Kasumi-1 (cell line): Measurements from ENCODE around the gene PITPNC1.
"Not testable (repeated sequence)": the region's sequence is repeated elsewhere in the genome, so short reads cannot be mapped to it uniquely, and the experiment has no call there.

Experiments used
- DNase-seq, 2 experiments: peaks; one replicate each; lab custom pipeline; 2025; lab: John Stamatoyannopoulos, UW

Gene PITPNC1

GRCh38 chr17:67515490-67516083 is 138.5 kb downstream of the PITPNC1 start:
- DNase-seq, result no peak

DNA sequence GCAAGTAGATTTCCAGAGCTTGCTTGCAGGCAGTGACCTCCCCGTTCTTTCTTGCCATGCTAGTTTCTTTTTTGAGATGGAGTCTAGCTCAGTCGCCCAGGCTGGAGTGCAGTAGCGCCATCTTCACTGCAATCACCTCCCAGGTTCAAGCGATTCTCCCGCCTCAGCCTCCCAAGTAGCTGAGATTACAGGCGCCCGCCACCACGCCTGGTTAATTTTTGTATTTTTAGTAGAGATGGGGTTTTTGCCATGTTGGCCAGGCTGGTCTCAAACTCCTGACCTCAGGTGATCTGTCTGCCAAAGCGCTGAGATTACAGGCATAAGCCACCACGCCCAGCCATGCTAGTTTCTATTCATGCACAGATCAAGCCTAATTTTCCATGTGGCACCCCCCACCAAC is 139.5 kb downstream of the PITPNC1 start:
- DNase-seq, result not testable (repeated sequence)

DNA sequence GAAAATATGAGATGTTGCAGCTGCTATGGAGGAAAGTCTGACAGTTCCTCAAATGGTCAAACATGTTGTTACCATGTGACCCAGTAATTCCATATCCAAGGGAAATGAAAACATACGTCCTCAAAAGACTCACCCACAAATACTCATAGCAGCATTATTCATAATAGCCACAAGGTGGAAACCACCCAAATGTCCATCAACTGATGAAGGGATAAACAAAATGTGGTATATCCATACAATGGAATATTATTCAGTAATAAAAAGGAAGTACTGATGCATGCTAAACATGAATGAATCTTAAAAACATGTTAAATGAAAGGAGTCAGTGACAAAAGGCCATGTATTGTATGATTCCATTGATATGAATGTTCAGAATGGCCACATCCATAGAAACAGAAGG is 140.2 kb downstream of the PITPNC1 start:
- no peak for DNase-seq

- DNase-seq, result no peak
Observed at GRCh38 chr17:67518876-67519275, 141.8 kb downstream of the PITPNC1 start.

- DNase-seq, result no peak
Observed at GRCh38 chr17:67519801-67520251, 142.7 kb downstream of the PITPNC1 start.

- peak; percentile 79 to 85 for DNase-seq
Observed at GRCh38 chr17:67520252-67520906, 143.3 kb downstream of the PITPNC1 start.

GRCh38 chr17:67520916-67521774 is 144.1 kb downstream of the PITPNC1 start:
- no peak for DNase-seq

GRCh38 chr17:67521775-67522069 is 144.6 kb downstream of the PITPNC1 start:
- DNase-seq, result no peak

GRCh38 chr17:67523101-67523500 is 146.0 kb downstream of the PITPNC1 start:
- DNase-seq, result no peak

- no peak for DNase-seq
Observed at GRCh38 chr17:67525239-67526135, 148.4 kb downstream of the PITPNC1 start.

DNA sequence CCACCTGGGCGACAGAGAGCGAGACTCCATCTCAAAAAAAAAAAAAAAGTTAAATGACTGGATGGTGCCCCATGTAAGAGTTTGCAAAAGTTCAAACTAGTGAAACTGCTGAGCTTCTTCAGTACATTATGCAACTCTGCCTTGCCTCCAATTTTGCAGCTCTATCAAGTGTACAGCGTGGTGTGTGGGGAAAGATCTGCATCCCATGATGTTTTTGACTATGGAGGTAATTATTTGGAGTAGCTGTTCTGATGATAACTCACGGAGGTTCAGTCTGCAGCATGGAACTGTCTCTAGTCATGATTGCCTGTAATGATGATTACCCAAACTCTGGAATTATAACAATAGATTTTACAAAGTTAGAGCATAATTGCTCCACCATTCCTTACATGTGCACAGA is 149.6 kb downstream of the PITPNC1 start:
- DNase-seq, result no peak

DNA sequence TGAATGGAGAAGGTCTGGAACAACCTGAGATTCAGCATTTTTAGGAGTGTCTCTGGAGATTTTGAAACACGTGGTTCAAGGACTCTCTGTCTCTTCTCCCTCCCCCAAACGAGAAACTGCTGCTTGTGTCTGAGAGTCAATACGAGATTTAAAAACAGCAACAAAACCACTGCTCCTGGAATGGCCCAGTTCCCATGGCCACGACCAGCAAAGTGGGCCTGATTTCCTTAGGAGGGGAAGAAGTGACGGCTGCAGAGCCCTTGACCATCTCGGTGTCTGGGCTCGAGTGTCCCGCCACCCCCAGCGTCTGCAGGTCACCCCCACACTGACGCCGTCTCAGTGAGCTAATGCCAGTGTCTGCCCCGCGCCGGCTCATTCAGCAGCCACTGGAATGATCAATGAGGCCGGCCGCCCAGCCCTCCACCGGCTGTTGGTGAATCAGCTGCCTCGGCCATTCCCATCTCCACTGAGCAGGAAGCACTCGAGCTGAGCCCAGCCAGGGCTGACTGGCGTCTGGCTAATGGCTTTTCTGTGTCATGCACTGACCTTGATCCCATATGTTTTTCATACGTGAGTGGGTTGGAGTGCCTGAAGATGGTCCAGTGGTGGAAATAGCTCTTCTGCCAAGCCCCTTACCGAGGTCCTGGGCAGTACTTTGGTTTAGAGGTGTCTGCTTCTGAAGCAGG is 151.8 kb downstream of the PITPNC1 start:
- no peak for DNase-seq

DNA sequence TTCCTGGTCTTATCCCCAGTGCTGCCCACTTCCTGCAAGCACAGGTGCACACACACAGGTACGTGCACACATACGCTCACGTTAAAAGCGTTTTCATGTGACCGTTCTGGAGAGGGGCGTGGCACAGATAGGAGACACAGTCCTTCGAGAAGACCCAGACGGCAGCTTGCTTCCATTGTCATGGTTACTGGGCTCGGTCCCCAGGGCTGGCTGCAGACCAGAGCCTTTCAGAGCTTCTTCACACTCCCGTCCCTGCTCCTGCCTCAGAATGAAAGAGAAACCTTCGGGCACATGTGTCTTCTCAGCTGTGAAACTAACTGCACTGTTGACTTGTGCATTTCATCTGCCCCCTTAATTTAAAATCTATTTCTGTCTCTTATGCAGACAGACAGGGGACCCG is 154.2 kb downstream of the PITPNC1 start:
- DNase-seq, result no peak

DNA sequence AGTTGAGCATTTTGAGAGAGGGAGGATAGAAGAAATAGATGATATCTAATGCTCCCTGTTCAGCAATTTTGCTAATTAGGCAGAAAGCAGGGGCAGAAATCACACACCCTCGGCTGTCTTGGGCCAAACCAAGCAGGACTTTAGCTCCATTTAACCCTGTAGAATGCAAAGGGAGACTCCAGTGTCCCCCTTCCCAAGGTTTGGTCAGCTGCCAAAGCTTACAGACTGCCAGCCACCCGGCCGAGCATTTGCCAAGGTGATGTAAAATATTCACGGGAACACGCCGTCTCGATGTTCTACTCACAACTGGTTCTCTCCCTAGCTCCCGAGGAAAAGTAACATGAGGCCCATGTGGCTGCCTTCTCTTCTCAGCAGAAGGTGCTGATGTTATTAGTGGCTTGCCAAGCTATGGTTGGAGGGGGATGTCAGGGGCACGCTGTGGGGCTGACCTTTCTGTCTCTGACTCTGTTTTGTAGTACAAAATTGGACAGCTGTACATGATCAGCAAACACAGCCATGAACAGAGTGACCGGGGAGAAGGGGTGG is 155.3 kb downstream of the PITPNC1 start:
- DNase-seq, result no peak

GRCh38 chr17:67534941-67535340 is 157.9 kb downstream of the PITPNC1 start:
- no peak for DNase-seq

DNA sequence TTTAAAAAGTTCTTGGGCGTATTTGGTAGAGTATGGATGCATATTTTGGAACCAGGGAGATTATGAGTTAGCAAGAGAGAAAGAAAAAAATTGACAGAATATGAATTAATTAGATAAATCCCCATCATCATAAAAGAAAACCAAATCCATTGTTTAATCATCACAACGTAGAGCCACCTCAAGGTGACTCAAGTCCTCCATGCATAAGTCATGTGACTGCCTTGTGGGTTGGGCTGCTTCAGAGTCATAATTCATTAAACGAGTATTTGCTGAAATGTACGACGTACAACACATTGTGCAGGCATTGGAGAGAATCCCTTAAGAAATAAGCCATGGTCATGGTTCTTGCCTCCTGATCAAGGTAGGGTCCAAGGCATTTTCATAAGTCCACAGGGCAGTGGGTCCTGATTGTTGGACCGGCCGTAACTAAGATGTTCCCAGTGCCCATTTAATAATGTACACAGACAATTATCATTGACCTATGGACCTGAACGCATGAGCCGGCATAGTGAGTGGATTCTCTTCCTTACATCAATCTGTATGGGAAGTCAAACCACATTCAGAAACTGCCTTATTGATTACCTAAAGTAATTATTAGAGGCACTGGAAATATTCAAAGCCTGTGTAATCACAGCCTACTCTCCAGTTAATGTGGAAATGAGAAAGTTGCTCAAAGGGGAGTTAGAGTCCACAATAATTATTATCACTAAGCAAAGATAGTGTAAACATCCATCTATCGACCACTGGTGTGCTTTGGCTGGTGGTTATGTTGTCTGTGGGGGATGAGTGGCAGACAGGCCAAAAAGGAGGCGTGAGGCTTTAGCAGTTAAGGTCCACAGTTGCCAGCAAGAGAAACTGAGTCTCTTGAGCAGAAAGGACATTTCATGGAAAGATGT is 165.4 kb downstream of the PITPNC1 start:
- DNase-seq, result no peak

DNA sequence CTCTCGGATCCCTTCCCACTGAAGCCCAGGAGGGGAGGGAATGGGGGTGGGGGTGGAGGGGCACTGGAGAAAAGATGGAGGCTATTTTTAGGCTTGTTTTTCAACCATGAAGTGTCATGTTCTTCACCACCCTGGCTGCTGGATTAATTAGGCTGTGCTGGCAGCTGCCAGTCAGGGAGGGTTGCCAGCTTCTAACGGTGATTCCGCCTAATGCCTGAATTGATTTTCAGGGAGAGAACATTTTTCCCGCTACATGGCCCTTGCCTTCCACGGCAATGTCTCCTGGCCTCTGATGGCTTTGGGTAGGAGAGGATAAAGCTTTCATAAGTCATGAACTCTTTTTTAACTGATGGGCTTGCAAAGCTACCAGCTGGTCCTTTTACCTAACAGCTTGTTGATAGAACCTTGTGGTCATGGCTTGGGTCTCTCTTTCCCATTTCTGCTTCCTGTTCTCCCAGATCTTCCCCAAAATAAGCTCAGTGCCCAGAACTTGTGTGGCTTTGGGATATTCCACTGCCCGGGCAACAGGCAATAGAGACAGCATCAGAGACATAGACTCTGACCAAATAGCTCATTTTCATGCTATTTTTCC is 167.4 kb downstream of the PITPNC1 start:
- no peak for DNase-seq

GRCh38 chr17:67546578-67547527 is 169.8 kb downstream of the PITPNC1 start:
- DNase-seq, result no peak

DNA sequence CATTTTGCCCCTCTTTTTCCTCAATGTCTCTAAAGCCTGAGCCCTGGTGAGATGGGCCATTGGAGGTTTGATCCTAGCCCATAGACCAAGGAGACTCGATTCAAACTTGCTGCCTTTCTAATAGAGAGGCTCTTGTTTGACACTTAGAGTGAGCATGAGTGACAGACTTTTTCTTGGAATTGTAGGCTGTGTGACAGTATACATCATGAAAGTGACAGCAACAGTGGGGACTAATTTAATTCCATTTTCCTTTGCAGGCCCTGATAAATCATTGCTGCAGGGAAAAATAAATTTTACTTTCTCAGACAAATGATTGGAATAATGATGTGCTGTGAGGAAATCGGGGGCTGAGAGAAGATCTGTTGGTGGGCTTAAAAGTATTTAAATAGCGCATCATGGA is 171.6 kb downstream of the PITPNC1 start:
- no peak for DNase-seq
